Measurements from ENCODE around the gene SSH2. TPM values are rescaled to one million over a fixed set of nuclear protein-coding genes. Genes with fewer than 3 reads are reported as not detected.

SSH2 gene
- total RNA-seq, 1 experiment from 2014 or later, result 8.5 TPM

- CTCF ChIA-PET, result interaction anchor here (0.6 to 2.4 kb wide), 5 partner anchors 63 to 446 kb away, joined by 3 to 43 read pairs (median 15); no protein-coding TSS in a partner anchor
- H2AFZ ChIP-seq (ENCODE audit: low read length), result peak overlapping the region; percentile 89
- no peak overlapping the region; the same call in 1 of the 2 replicates for H3K27ac ChIP-seq (ENCODE audit: low read length)
- H3K27me3 ChIP-seq (ENCODE audit: low read length), result no peaks in the 10 kb centered on the region
- ATAC-seq (peak; percentile 2), DNase-seq (no peak)
- no peaks in the 10 kb centered on the region for H3K36me3 ChIP-seq (ENCODE audit: low read depth, low read length)
- H3F3A ChIP-seq (ENCODE audit: low read length, unreplicated experiment), result no peaks in the 10 kb centered on the region
- H3K79me2 ChIP-seq (ENCODE audit: low read length), result peaks cover 39% of the 10 kb centered on the region
- H3K4me1 ChIP-seq (ENCODE audit: insufficient read depth, low read length), result peaks cover 23% of the 10 kb centered on the region
- no peaks in the 10 kb centered on the region for H3K9me3 ChIP-seq (ENCODE audit: low read length)
- H3K9me2 ChIP-seq (replicated peaks; ENCODE audit: low read length), result no peaks in the 10 kb centered on the region
- POLR2A ChIA-PET (ENCODE audit: unreplicated experiment), result interaction anchor here (0.6 to 0.7 kb wide), 2 partner anchors 44 to 47 kb away, joined by 3 read pairs; no protein-coding TSS in a partner anchor
- peak overlapping the region; percentile 87 for H3K4me2 ChIP-seq (ENCODE audit: low read length)
- peak overlapping the region; percentile 66 for H3K9ac ChIP-seq (ENCODE audit: low read length)
- intact Hi-C loops (cut with micrococcal nuclease), result loop anchor here (1.0 to 5.0 kb wide), 4 partner anchors 62 to 291 kb away; no protein-coding TSS in a partner anchor
- H3K4me3 ChIP-seq (ENCODE audit: low read length), result peak overlapping the region; percentile 85
- BruUV-seq (replicated peaks), result no TSS peak
- H4K20me1 ChIP-seq (ENCODE audit: low read length), result no peaks in the 10 kb centered on the region
- TF ChIP-seq EZH2phosphoT487 (IDR thresholded peaks at IDR 0.05; ENCODE audit: borderline replicate concordance, low read length), result no peak
- TF ChIP-seq, protein P1, sequence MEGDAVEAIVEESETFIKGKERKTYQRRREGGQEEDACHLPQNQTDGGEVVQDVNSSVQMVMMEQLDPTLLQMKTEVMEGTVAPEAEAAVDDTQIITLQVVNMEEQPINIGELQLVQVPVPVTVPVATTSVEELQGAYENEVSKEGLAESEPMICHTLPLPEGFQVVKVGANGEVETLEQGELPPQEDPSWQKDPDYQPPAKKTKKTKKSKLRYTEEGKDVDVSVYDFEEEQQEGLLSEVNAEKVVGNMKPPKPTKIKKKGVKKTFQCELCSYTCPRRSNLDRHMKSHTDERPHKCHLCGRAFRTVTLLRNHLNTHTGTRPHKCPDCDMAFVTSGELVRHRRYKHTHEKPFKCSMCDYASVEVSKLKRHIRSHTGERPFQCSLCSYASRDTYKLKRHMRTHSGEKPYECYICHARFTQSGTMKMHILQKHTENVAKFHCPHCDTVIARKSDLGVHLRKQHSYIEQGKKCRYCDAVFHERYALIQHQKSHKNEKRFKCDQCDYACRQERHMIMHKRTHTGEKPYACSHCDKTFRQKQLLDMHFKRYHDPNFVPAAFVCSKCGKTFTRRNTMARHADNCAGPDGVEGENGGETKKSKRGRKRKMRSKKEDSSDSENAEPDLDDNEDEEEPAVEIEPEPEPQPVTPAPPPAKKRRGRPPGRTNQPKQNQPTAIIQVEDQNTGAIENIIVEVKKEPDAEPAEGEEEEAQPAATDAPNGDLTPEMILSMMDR (conservative IDR thresholded peaks at IDR 0.05; ENCODE audit: low read depth, low read length), result no peak
- no peak for TF ChIP-seq EZH2 (IDR thresholded peaks at IDR 0.05; ENCODE audit: low read length, unreplicated experiment)
Measured at GRCh38 chr17:29930409-29931010, 482 bp upstream of the SSH2 start.

DNA sequence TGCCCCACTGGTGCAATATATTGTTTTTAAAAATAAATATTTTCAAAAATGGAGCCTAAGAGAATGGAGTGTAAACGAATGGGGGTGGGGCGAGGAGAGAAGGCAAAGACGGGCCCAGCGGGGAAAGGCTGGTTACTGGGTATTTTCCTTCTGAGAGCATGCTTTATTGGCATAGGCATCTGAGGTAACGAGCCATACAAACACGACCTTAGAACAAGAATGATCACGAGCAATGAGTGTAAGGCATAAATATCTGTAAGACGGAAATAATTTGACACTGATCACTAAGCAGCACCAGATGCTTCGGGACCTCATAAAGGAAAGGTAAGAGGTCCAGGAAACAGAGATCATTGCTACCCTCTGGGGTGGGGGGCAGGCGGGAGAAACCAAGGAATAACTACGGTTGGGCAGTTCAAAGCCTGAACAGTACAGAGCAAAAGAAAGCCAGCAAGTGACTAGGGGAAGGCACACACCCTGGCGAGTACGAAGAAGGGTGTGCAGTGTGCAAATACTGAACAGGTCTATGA lies 959 bp downstream of the SSH2 start:
- Histone ChIP-seq H3K79me2 (ENCODE audit: low read length) (peaks cover 54% of the 10 kb centered on the region), H3K4me1 (ENCODE audit: insufficient read depth, low read length) (peaks cover 23% of the 10 kb centered on the region)

More for the DNA sequence above, 959 bp downstream of the SSH2 start:
- no TSS peak for BruUV-seq (replicated peaks)
- peak overlapping the region; percentile 87 for H3K4me2 ChIP-seq (ENCODE audit: low read length)
- no peaks in the 10 kb centered on the region for H3K9me2 ChIP-seq (replicated peaks; ENCODE audit: low read length)
- H3K27ac ChIP-seq (ENCODE audit: low read length), result peak overlapping the region; percentile 34; the same call in 1 of the 2 replicates
- H3K27me3 ChIP-seq (ENCODE audit: low read length), result no peaks in the 10 kb centered on the region
- peak overlapping the region; percentile 89 for H2AFZ ChIP-seq (ENCODE audit: low read length)
- no peaks in the 10 kb centered on the region for H3K36me3 ChIP-seq (ENCODE audit: low read depth, low read length)
- ChIA-PET CTCF (no interaction called here), POLR2A (ENCODE audit: unreplicated experiment) (interaction anchor here (0.6 kb wide), 1 partner anchor 183 kb away, joined by 6 read pairs; no protein-coding TSS in a partner anchor)
- DNase-seq (peak; percentile 37), ATAC-seq (peak; percentile 11)
- peak overlapping the region; percentile 66 for H3K9ac ChIP-seq (ENCODE audit: low read length)
- no peaks in the 10 kb centered on the region for H3K9me3 ChIP-seq (ENCODE audit: low read length)
- no peaks in the 10 kb centered on the region for H4K20me1 ChIP-seq (ENCODE audit: low read length)
- H3K4me3 ChIP-seq (ENCODE audit: low read length), result peak overlapping the region; percentile 85
- TF ChIP-seq EZH2phosphoT487 (IDR thresholded peaks at IDR 0.05; ENCODE audit: borderline replicate concordance, low read length) (no peak), EZH2 (IDR thresholded peaks at IDR 0.05; ENCODE audit: low read length, unreplicated experiment) (no peak)
- TF ChIP-seq, protein P1 (conservative IDR thresholded peaks at IDR 0.05; ENCODE audit: low read depth, low read length), result no peak
- no peaks in the 10 kb centered on the region for H3F3A ChIP-seq (ENCODE audit: low read length, unreplicated experiment)
- intact Hi-C loops (cut with micrococcal nuclease), result no loop called here

Data from PC-3 (cell line).